GM23338 (cell line): Measurements from ENCODE around the gene ATP8A1. TPM values are rescaled to one million over a fixed set of nuclear protein-coding genes. Genes with fewer than 3 reads are reported as not detected.

ENCODE experiments used
- ATAC-seq: fragments of 200-7000 bp; cut with Tn5 transposase; 3 replicates; pipeline ENCODE4 v1.9.1; 2020
- DNase-seq: peaks from one replicate; pipeline ENCODE4 v3.0.0-alpha.2; 2015; ENCODE audit warnings: low spot score
- H2AFZ ChIP-seq: fragments of 200-600 bp; sonication (generic); 2 replicates; pipeline ENCODE4 v1.8.0; 2016; ENCODE audit warnings: antibody characterized with exemption, mild to moderate bottlenecking, moderate library complexity
- H3F3A ChIP-seq: fragments of 200-600 bp; sonication (generic); replicated peaks from 2 replicates; pipeline ENCODE4 v1.8.0; 2017; ENCODE audit warnings: antibody characterized with exemption, mixed run types, low read depth
- H3K27ac ChIP-seq: fragments of 200-600 bp; sonication (generic); 2 replicates; pipeline ENCODE4 v1.6.1; 2016; ENCODE audit warnings: low read depth
- H3K27me3 ChIP-seq: fragments of 200-600 bp; sonication (generic); 2 replicates; pipeline ENCODE4 v1.8.0; 2016; ENCODE audit warnings: mild to moderate bottlenecking, mixed run types, moderate library complexity; ENCODE audit not compliant: insufficient read depth
- H3K36me3 ChIP-seq: fragments of 200-600 bp; sonication (generic); 2 replicates; pipeline ENCODE4 v1.8.0; 2016; ENCODE audit warnings: mild to moderate bottlenecking; ENCODE audit not compliant: insufficient read depth
- H3K4me1 ChIP-seq: fragments of 200-600 bp; sonication (generic); 2 replicates; pipeline ENCODE4 v1.8.0; 2016; ENCODE audit warnings: mild to moderate bottlenecking, moderate library complexity; ENCODE audit not compliant: insufficient read depth
- H3K4me2 ChIP-seq: fragments of 200-600 bp; sonication (generic); 2 replicates; pipeline ENCODE4 v1.7.1; 2017; ENCODE audit warnings: mixed run types
- H3K4me3 ChIP-seq: fragments of 200-600 bp; sonication (generic); 2 replicates; pipeline ENCODE4 v1.6.1; 2016; ENCODE audit warnings: mixed run types
- H3K79me2 ChIP-seq: fragments of 200-600 bp; sonication (generic); replicated peaks from 2 replicates; pipeline ENCODE4 v1.8.0; 2017; ENCODE audit warnings: mild to moderate bottlenecking; ENCODE audit not compliant: insufficient read depth
- H3K9me2 ChIP-seq: fragments of 200-600 bp; sonication (generic); 2 replicates; pipeline ENCODE4 v1.8.0; 2017; ENCODE audit not compliant: insufficient read depth
- H4K20me1 ChIP-seq: fragments of 200-600 bp; sonication (generic); replicated peaks from 2 replicates; pipeline ENCODE4 v1.8.0; 2017; ENCODE audit warnings: mild to moderate bottlenecking; ENCODE audit not compliant: insufficient read depth
- H3K27ac Mint-ChIP-seq: 2 replicates; pipeline ENCODE4 v1.8.0; 2020; ENCODE audit warnings: inconsistent platforms, mild to moderate bottlenecking, moderate library complexity, mixed read lengths
- H3K27me3 Mint-ChIP-seq: 3 replicates; pipeline ENCODE4 v1.8.0; 2022; ENCODE audit warnings: low read depth, mild to moderate bottlenecking, moderate library complexity, mixed read lengths, inconsistent platforms; ENCODE audit not compliant: insufficient read depth, poor library complexity
- H3K36me3 Mint-ChIP-seq: 3 replicates; pipeline ENCODE4 v1.8.0; 2021; ENCODE audit warnings: low read depth, mild to moderate bottlenecking, inconsistent platforms, moderate library complexity, mixed read lengths
- H3K4me1 Mint-ChIP-seq: 3 replicates; pipeline ENCODE4 v1.8.0; 2020; ENCODE audit warnings: mild to moderate bottlenecking, inconsistent platforms, mixed read lengths
- H3K4me3 Mint-ChIP-seq: 3 replicates; pipeline ENCODE4 v1.8.0; 2021; ENCODE audit warnings: moderate library complexity, mild to moderate bottlenecking, inconsistent platforms, mixed read lengths
- H3K9me3 Mint-ChIP-seq: 3 replicates; pipeline ENCODE4 v1.8.0; 2020; ENCODE audit warnings: moderate library complexity, mild to moderate bottlenecking, inconsistent platforms, mixed read lengths
- CREB1 ChIP-seq: fragments of 250-450 bp; sonication (Bioruptor Pico); IDR thresholded peaks from 2 replicates; pipeline ENCODE4 v1.5.0; 2020; ENCODE audit warnings: low read depth, mild to moderate bottlenecking, moderate library complexity
- CTCF ChIP-seq, 2 experiments: fragments of 200-600 bp in 1 of 2; sonication (generic) in 1 of 2; conservative IDR thresholded peaks; 2 replicates each; pipeline versions ENCODE4 v1.5.1 to v1.6.1; 2016 to 2017; ENCODE audit warnings: antibody characterized with exemption in 2 of 2, low read depth in 2 of 2, mild to moderate bottlenecking in 2 of 2, moderate library complexity in 1 of 2
- ETS1 ChIP-seq: IDR thresholded peaks from 2 replicates; pipeline ENCODE4 v1.6.1; 2016; ENCODE audit warnings: antibody characterized with exemption
- EZH2 ChIP-seq: fragments of 200-600 bp; sonication (generic); IDR thresholded peaks from one replicate; pipeline ENCODE4 v1.8.0; 2017; ENCODE audit warnings: antibody characterized with exemption, mild to moderate bottlenecking, low read depth; ENCODE audit not compliant: unreplicated experiment
- EZH2phosphoT487 ChIP-seq: fragments of 200-600 bp; sonication (generic); IDR thresholded peaks from one replicate; pipeline ENCODE4 v1.8.1; 2018; ENCODE audit warnings: antibody characterized with exemption; ENCODE audit not compliant: unreplicated experiment
- NANOG ChIP-seq: IDR thresholded peaks from 2 replicates; pipeline ENCODE4 v1.6.1; 2016; ENCODE audit warnings: antibody characterized with exemption, borderline replicate concordance
- POLR2AphosphoS5 ChIP-seq: IDR thresholded peaks from 2 replicates; pipeline ENCODE4 v1.6.1; 2016; ENCODE audit warnings: antibody characterized with exemption, low read depth
- REST ChIP-seq: IDR thresholded peaks from one replicate; pipeline ENCODE4 v1.6.1; 2018; ENCODE audit warnings: antibody characterized with exemption; ENCODE audit not compliant: unreplicated experiment
- ZNF114 ChIP-seq: fragments of 250-450 bp; sonication (Bioruptor Pico); IDR thresholded peaks from 2 replicates; pipeline ENCODE4 v1.5.0; 2020; ENCODE audit warnings: mild to moderate bottlenecking, moderate library complexity
- ZNF462 ChIP-seq: fragments of 250-450 bp; sonication (Bioruptor Pico); IDR thresholded peaks from 2 replicates; pipeline ENCODE4 v1.5.0; 2020; ENCODE audit warnings: mild to moderate bottlenecking, moderate library complexity
- polyA plus RNA-seq: library from polyadenylated mRNA; unstranded; fragments of >200 nt; fragmentation: Nextera tagmentation; extraction: Ambion mirVana; gene quantifications from 2 replicates; pipeline ENCODE4 v1.2.1, GENCODE V29; 2016
- total RNA-seq: library from RNA; depleted of rRNA; stranded (reverse); fragments of >200 nt; shearing (Covaris generic); gene quantifications from 2 replicates; pipeline ENCODE4 v1.2.3, GENCODE V29; 2014

The ATP8A1 gene
- total and polyA plus RNA-seq, 2 experiments from 2014 or later = 6.8 to 66.3 TPM

- Histone ChIP-seq H3K27ac (no peak overlapping the region), H3F3A (no peaks in the 10 kb centered on the region), H3K4me3 (no peak overlapping the region), H3K36me3 (no peaks in the 10 kb centered on the region), H3K79me2 (no peaks in the 10 kb centered on the region), H3K27me3 (no peaks in the 10 kb centered on the region), H3K9me2 (no peaks in the 10 kb centered on the region), H3K4me2 (no peak overlapping the region), H3K4me1 (no peaks in the 10 kb centered on the region), H4K20me1 (no peaks in the 10 kb centered on the region), H2AFZ (no peak overlapping the region)
- no peaks in the 10 kb centered on the region for H3K9me3 Mint-ChIP-seq
- no peaks in the 10 kb centered on the region for H3K4me1 Mint-ChIP-seq
- TF ChIP-seq POLR2AphosphoS5 = no peak
- no peaks in the 10 kb centered on the region for H3K36me3 Mint-ChIP-seq
- H3K27ac Mint-ChIP-seq = no peak overlapping the region
- no peak for DNase-seq
- no peak for ATAC-seq
- no peaks in the 10 kb centered on the region for H3K27me3 Mint-ChIP-seq
- no peak overlapping the region for H3K4me3 Mint-ChIP-seq
Observed at GRCh38 chr4:42690537-42690936, 33.6 kb upstream of the ATP8A1 start.

DNA sequence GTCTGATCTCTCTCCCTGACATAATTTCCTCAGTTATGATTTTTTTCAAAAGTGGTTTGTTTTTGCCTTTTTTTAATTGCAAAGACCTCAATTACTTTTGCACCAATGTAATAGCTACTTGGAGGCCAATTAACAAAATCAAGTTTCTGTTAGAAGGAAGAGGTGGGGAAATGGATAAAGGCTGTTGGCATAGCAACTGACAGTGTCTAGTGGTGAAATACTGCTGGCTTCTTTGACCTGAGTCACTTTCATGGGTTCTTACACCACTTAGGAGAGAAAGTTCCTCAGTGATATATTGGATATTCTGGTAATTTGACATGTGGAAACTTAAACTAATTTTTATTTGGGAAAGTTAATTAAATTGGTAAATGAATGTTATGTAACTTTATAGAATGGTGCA is 26.5 kb upstream of the ATP8A1 start:
- Histone ChIP-seq H3K4me2 (no peak overlapping the region), H3K79me2 (no peaks in the 10 kb centered on the region), H3K9me2 (peaks cover 11% of the 10 kb centered on the region; the same call in 1 of the 2 replicates), H3K36me3 (no peaks in the 10 kb centered on the region), H3K27me3 (no peaks in the 10 kb centered on the region), H3K27ac (no peak overlapping the region), H2AFZ (no peak overlapping the region), H3K4me3 (no peak overlapping the region), H4K20me1 (no peaks in the 10 kb centered on the region), H3K4me1 (no peaks in the 10 kb centered on the region), H3F3A (no peaks in the 10 kb centered on the region)
- no peaks in the 10 kb centered on the region for H3K27me3 Mint-ChIP-seq
- no peak overlapping the region for H3K4me3 Mint-ChIP-seq
- DNase-seq (no peak), ATAC-seq (no peak)
- no peaks in the 10 kb centered on the region for H3K36me3 Mint-ChIP-seq
- no peaks in the 10 kb centered on the region; the same call in 2 of the 3 replicates for H3K4me1 Mint-ChIP-seq
- H3K9me3 Mint-ChIP-seq = no peaks in the 10 kb centered on the region
- no peak overlapping the region; the same call in 1 of the 2 replicates for H3K27ac Mint-ChIP-seq
- TF ChIP-seq CTCF (conservative IDR thresholded peaks at IDR 0.05; ENCODE audit: low read depth in 2 of 2) = no peak
- no peak for TF ChIP-seq CREB1 (CRISPR knock-in tag)
- TF ChIP-seq NANOG = no peak
- TF ChIP-seq ETS1 = no peak
- TF ChIP-seq EZH2phosphoT487 = no peak
- TF ChIP-seq REST = no peak
- no peak for TF ChIP-seq ZNF462 (CRISPR knock-in tag)
- no peak for TF ChIP-seq ZNF114 (CRISPR knock-in tag)
- TF ChIP-seq POLR2AphosphoS5 = no peak
- TF ChIP-seq EZH2 = no peak
